Stimulated activated memory B cell treated with anti-CD40 and anti-IgM and Interleukin-4, amounts not matched to agents 10 μg/mL and 1 μg/mL and 100 μg/mL, for 72 hours (primary cell): ENCODE measurements around the gene SYNM.

ENCODE experiments used
- ATAC-seq: fragments of 150-1000 bp; cut with Tn5 transposase; 2 replicates; pipeline ENCODE4 v1.10.0; 2021
- H3K27ac Mint-ChIP-seq: one replicate; pipeline ENCODE4 v1.8.0; 2022; ENCODE audit warnings: mild to moderate bottlenecking, mixed read lengths
- H3K27me3 Mint-ChIP-seq: one replicate; pipeline ENCODE4 v1.8.0; 2022; ENCODE audit warnings: mixed read lengths
- H3K36me3 Mint-ChIP-seq: one replicate; pipeline ENCODE4 v1.8.0; 2022; ENCODE audit warnings: mixed read lengths
- H3K4me1 Mint-ChIP-seq: one replicate; pipeline ENCODE4 v1.8.0; 2022; ENCODE audit warnings: mixed read lengths
- H3K4me3 Mint-ChIP-seq: one replicate; pipeline ENCODE4 v1.8.0; 2022; ENCODE audit warnings: mild to moderate bottlenecking, moderate library complexity, mixed read lengths
- H3K9me3 Mint-ChIP-seq: one replicate; pipeline ENCODE4 v1.8.0; 2022; ENCODE audit warnings: mixed read lengths

Gene SYNM

DNA sequence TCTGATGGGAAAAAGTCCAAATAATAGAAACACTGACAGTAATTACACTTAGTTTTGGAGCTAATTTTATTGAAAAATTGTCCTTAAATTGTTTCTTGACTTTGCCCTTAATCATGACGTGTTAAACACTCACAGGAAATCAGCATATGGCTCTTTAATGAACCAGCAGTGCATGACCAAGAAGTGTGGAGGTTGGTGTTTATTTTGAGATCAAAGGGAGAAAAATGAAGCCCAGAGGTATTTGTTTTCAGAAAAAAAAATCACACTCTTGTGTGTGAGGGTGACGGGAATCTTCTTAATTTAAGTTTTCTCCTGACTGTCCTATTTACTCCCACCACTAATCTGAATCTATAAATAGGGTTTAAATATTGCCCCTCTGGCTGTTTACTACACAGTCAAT lies 28.8 kb upstream of the SYNM start:
- ATAC-seq: no peak
- Mint-ChIP-seq H3K27me3 (peaks cover 16% of the 10 kb centered on the region), H3K27ac (peak overlapping the region; percentile 68), H3K9me3 (no peaks in the 10 kb centered on the region), H3K4me3 (peak overlapping the region; percentile 87), H3K4me1 (peaks cover 8% of the 10 kb centered on the region), H3K36me3 (no peaks in the 10 kb centered on the region)

DNA sequence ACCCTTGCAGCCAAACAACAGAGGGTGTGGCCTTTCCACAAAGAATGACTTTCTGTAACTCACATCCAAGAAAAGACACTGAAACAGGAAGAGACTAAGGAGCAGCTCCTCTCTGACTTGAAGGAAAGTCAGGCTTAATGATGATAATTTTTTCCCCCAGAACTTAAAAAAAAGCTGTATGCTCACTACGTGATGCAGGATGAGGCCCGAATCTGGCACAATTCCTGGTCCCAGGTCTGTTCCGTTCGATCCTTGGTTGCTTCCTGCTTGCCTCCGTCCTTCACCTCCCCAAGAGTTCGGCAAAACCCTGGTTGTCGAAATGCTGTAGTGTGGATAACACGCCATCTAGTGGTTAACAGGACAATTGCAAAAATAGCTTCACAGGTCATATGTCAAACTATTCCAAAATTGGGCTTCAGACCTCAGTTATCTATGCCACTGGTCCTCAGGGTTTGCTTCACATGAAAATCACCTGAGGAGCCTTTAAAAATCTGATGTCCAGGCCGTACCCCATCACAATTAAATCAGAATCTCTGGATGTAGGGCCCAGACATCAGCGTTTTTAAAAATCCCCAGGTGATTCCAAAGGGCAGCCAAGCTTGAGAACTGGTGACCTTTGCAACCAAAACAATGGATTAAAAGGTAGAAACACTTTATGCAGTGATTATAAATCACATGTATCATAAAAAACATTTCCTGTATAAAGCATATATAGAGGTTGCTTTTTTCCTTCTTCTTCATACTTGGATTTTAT lies 28.1 kb upstream of the SYNM start:
- Mint-ChIP-seq H3K27me3 (peaks cover 21% of the 10 kb centered on the region), H3K4me1 (peaks cover 8% of the 10 kb centered on the region), H3K36me3 (no peaks in the 10 kb centered on the region), H3K9me3 (no peaks in the 10 kb centered on the region), H3K27ac (peak overlapping the region; percentile 68), H3K4me3 (peak overlapping the region; percentile 87)
- ATAC-seq: peak; percentile 71

DNA sequence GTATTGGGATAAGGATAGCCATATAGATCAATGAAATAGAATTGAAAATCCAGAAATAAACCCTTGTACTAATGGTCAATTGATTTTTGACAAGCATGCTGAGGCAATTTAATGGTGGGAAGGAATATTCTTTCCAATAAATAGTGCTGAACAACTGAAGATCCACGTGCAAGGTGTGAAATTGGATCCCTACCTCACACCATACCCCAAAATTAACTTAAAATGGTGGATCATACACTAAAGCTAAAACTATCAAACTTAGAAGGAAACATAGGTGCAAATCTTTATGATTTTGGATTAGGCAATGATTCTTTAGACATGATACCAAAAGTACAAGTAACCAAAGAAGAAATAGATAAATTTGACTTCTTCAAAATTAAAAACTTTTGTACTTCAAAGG lies 22.1 kb upstream of the SYNM start:
- Mint-ChIP-seq H3K27ac (no peak overlapping the region), H3K36me3 (no peaks in the 10 kb centered on the region), H3K9me3 (no peaks in the 10 kb centered on the region), H3K4me1 (no peaks in the 10 kb centered on the region), H3K27me3 (peaks cover 21% of the 10 kb centered on the region), H3K4me3 (no peak overlapping the region)
- no peak for ATAC-seq

DNA sequence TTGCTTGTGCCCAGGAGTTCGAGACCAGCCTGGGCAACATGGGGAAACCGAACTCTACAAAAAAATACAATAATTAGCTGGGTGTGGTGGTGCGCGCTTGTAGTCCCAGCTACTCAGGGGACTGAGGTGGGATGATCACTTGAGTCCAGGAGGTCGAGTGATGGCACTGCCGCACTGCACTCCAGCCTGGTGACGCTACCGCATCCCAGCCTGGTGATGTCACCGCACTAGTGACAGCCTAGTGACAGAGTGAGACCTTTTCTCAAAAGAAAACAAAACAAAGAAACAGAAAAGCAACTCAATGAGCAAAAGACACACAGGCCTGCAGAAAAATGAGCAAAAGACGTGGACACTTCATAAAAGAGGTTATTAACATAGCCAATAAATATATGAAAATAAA lies 19.9 kb upstream of the SYNM start:
- Mint-ChIP-seq H3K27ac (no peak overlapping the region), H3K4me3 (no peak overlapping the region), H3K36me3 (no peaks in the 10 kb centered on the region), H3K9me3 (no peaks in the 10 kb centered on the region), H3K27me3 (peaks cover 12% of the 10 kb centered on the region), H3K4me1 (peaks cover 4% of the 10 kb centered on the region)
- ATAC-seq: no peak

DNA sequence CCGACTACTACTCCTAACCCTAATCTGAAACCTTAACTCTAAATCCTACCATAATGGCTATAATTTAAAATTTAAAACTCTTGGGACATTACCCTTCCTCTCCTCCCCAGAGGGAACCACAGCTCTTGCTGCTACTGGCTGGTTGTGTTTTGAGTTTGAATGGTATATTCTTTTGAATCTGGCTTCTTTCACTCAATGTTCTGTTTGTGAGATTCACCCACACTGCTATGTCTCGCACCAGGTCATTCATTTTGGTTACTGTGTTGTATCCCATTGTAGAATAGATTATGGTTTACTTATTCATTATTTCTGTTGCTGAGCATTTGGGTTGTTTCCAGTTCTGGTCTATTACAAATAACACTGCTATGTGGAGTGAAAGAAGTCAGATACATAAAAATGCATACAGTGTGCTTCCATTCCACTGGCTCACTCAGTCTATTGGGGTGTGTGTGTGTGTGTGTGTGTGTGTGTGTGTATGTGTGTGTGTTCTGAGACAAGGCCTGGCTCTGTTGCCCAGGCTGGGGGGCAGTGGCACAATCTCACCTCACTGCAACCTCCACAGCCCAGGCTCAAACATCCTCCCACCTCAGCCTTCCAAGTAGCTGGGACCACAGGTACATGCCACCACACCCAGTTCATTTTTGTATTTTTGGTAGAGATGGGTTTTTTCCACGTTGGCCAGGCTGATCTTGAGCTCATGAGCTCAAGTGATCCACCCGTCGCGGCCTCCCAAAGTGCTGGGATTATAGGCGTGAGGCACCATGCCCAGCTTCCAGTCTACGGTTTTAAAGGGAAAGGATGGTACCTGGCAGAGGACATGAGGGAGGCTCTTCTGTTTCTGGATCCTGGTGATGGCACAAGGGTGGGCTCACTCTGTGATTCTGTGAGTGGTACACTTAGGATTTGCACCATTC lies 19.2 kb upstream of the SYNM start:
- ATAC-seq: no peak
- H3K27ac Mint-ChIP-seq: no peak overlapping the region
- H3K4me1 Mint-ChIP-seq: peaks cover 11% of the 10 kb centered on the region
- H3K9me3 Mint-ChIP-seq: no peaks in the 10 kb centered on the region
- H3K4me3 Mint-ChIP-seq: no peak overlapping the region
- H3K27me3 Mint-ChIP-seq: peaks cover 9% of the 10 kb centered on the region
- H3K36me3 Mint-ChIP-seq: no peaks in the 10 kb centered on the region

DNA sequence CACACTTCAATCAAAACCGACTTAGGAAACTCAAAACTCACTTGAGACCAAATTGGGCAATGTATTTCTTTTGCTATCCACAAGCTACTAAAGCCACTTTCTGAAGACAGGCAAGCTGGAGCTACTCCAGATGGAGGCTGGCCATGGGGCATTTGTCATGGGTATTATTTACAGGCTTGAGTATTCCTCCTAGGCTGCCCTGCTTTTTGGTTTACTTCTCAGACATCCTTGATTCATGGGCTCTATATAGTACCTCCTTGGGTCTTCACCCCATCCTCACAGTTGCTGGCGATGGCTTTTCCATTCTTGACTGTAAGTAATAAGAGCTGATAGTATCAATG lies 18.6 kb upstream of the SYNM start:
- H3K27me3 Mint-ChIP-seq: peaks cover 3% of the 10 kb centered on the region
- no peaks in the 10 kb centered on the region for H3K36me3 Mint-ChIP-seq
- peaks cover 11% of the 10 kb centered on the region for H3K4me1 Mint-ChIP-seq
- no peak for ATAC-seq
- H3K4me3 Mint-ChIP-seq: no peak overlapping the region
- H3K27ac Mint-ChIP-seq: no peak overlapping the region
- no peaks in the 10 kb centered on the region for H3K9me3 Mint-ChIP-seq

DNA sequence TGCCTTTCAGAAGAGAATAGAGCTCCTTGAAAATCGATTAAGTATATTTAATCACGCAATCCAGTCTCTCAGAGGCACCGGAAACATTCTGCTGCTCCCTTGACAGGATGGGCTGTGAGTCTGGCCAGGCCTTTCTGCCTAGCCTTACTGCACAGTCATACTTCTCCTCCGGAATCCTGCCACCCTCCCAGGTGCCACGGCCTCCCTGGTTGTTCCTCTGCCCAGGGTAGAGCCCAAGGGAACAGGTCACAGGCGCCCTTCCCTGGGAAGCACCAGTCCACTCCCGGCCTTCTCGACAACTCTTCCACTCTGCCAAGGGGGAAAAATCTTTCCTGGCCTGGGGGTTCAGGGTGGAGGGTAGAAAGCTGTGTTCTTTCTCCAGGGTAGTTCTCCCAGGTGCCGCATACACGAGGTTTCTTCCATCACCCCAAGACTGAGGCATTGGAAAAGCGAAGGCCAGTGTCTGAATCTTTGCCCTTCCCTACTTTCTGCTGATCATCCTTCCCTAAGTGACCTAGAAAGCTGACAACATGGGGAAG lies 17.4 kb upstream of the SYNM start:
- Mint-ChIP-seq H3K9me3 (no peaks in the 10 kb centered on the region), H3K4me3 (no peak overlapping the region), H3K36me3 (no peaks in the 10 kb centered on the region), H3K27me3 (no peaks in the 10 kb centered on the region), H3K4me1 (peaks cover 11% of the 10 kb centered on the region), H3K27ac (no peak overlapping the region)
- ATAC-seq: no peak

DNA sequence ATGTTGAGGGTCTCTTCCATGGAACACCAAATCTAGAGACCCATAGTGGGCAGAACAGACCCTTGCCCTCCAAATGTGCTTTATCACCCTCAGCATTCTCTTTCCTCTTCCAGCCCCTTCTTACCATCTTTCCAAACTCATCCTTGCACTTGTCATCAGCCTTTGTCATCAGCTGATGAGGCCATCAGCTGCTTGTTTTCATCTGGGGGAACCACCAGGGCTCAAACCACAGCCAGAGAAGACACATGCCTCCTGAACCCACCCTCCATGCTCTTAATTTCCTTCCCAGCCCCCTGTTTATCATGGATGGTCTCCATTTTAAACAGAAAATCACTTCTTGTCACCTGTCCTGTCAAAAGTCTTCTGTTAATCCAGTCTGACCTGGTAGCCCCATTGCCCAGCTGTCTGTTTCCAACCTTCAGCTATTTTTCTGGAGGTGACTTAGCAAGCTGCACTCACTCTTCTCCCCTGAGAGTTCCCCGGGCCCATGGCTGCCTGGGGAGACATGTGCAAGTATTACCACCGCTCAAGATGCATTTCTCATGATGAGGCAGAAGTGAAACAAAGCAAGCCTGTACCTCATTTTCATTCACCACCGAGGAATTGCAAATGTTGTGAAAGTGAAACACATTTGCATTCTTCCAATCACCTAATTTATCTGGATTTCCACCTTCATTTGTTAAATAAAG lies 14.7 kb upstream of the SYNM start:
- ATAC-seq: peak; percentile 96
- H3K27me3 Mint-ChIP-seq: no peaks in the 10 kb centered on the region
- H3K4me3 Mint-ChIP-seq: no peak overlapping the region
- H3K36me3 Mint-ChIP-seq: no peaks in the 10 kb centered on the region
- no peaks in the 10 kb centered on the region for H3K9me3 Mint-ChIP-seq
- peaks cover 11% of the 10 kb centered on the region for H3K4me1 Mint-ChIP-seq
- peak overlapping the region; percentile 73 for H3K27ac Mint-ChIP-seq

DNA sequence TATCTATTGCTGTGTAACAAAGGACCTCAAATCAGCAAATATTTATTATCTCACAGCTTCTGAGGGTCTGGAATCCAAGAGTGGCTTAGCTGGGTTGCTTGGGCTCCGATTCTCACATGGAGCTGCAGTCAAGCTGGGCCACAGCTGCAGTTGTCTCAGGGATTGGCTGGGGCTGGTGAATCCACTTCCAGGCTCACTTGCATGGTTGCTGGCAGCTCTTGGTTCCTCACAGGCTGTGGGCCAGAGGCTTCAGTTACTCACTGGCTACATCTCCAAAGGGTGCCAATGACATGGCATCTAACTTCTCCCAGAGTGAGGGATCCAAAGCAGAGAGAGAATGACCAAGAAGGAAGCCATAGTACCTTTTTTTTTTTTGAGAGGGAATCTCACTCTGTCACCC lies 13.9 kb upstream of the SYNM start:
- no peak overlapping the region for H3K27ac Mint-ChIP-seq
- no peaks in the 10 kb centered on the region for H3K36me3 Mint-ChIP-seq
- ATAC-seq: no peak
- H3K4me3 Mint-ChIP-seq: no peak overlapping the region
- peaks cover 3% of the 10 kb centered on the region for H3K27me3 Mint-ChIP-seq
- H3K9me3 Mint-ChIP-seq: no peaks in the 10 kb centered on the region
- H3K4me1 Mint-ChIP-seq: peaks cover 11% of the 10 kb centered on the region

DNA sequence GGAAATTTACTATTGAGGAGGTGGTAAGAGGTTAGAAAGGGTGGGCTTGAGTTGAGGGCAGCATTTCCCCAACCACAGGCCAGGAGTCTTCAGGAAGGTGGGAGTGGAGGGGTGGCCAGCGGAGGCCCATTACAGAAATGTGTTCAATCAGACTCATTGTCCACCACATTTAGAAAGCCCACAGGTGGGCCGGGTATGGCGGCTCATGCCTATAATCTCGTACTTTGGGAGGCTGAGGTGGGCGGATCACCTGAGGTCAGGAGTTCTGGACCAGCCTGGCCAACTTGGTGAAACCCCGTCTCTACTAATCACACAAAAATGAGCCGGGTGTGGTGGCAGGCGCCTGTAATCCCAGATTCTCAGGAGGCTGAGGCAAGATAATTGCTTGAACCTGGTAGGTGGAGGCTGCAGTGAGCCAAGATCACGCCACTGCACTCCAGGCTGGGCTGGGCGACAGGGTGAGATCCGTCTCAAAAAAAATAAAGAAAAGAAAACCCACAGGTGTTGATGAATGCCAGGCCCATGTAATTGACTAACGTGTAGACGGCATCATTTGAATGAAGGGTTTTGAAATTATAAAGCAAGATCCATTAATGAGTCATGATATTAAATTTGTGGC lies 12.2 kb upstream of the SYNM start:
- H3K4me1 Mint-ChIP-seq: peaks cover 11% of the 10 kb centered on the region
- H3K27me3 Mint-ChIP-seq: peaks cover 20% of the 10 kb centered on the region
- no peak overlapping the region for H3K4me3 Mint-ChIP-seq
- no peak overlapping the region for H3K27ac Mint-ChIP-seq
- no peak for ATAC-seq
- H3K9me3 Mint-ChIP-seq: no peaks in the 10 kb centered on the region
- H3K36me3 Mint-ChIP-seq: no peaks in the 10 kb centered on the region

DNA sequence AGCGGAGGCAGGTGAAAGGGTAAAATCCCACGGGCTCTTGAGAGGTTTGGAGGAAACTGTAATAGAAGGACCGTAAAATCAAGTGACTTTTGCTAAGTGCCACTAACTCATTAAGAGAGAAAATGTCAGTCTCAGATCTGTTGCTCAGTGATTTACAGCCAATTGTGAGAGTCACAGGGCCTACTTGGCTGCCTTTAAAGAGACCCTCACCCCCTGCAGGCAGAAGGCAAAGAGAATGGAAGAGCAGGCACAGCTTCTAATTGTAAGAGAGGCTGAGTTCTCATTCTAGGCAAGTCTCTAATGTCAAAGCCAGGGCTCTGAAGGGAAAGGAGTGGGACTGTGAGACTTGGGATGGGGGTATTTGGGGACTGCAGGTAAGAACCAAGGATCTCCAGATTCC lies 9.3 kb upstream of the SYNM start:
- Mint-ChIP-seq H3K27ac (no peak overlapping the region), H3K4me3 (no peak overlapping the region), H3K4me1 (peaks cover 7% of the 10 kb centered on the region), H3K9me3 (no peaks in the 10 kb centered on the region), H3K27me3 (peaks cover 50% of the 10 kb centered on the region), H3K36me3 (no peaks in the 10 kb centered on the region)
- no peak for ATAC-seq

DNA sequence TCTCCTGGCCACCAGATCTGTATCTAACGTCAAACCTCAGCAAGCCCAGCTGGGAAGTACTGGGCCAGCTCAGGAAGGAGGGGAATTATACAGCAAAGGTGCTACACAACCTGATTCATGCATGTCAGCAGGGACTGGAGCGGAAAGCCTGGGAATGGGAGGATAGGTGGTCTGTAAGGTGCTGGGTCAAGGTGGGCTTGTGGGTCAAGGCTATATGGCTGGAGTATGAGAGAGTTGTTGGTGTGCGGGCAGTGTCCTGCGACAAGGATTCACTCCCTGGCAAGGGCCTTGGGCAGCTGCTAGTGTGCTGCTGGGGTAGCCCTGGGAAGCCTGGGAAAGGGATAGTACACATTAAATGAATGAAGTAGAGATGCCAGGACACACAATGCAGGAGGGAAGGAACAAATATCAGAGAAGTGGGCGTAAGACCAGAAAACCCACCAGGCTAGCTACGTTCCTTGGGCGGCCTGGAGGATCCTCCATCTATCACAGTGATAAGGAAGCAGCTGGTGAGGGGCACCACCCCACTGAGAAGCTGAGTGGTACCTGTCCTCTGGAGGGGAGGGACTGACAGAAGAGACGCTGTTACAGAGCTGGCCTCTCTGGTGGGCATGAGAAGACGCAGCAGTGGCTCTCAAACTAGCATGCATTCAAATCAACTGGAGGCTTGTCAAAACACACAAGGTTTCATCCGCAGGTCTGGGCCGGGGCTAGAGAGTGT lies 8.5 kb upstream of the SYNM start:
- Mint-ChIP-seq H3K4me3 (no peak overlapping the region), H3K27ac (no peak overlapping the region), H3K9me3 (no peaks in the 10 kb centered on the region), H3K4me1 (peaks cover 9% of the 10 kb centered on the region), H3K36me3 (no peaks in the 10 kb centered on the region), H3K27me3 (peaks cover 52% of the 10 kb centered on the region)
- ATAC-seq: no peak

DNA sequence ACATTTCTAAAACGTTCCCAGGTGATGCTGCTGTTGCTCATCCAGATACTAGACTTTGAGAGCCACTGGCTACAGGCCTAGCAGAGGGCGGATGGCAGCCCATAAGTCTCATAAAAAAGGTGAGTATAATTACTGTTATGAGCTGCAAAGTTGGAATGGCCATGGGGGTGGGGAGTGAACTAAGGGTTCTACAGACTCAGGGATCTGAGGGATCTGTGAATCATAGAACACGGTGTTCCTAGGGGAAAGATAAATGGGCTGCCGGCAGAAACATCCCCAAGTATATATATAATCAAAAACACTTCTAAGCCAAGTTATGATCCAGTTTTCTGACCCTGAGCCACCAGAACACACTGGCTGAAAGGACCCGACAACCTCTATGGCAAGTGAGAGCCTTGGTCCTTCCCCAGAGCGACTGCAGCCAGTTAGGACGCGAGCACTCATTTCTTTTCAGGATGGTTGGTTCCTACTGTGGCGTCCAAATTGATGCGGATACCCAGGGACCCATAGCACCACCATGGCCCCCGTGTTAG lies 7.9 kb upstream of the SYNM start:
- Mint-ChIP-seq H3K36me3 (no peaks in the 10 kb centered on the region), H3K27ac (no peak overlapping the region), H3K27me3 (peaks cover 58% of the 10 kb centered on the region), H3K4me3 (no peak overlapping the region), H3K9me3 (no peaks in the 10 kb centered on the region), H3K4me1 (peaks cover 9% of the 10 kb centered on the region)
- ATAC-seq: no peak
